Ishikawa (cell line): Measurements from ENCODE around the gene EMX1.

Experiments
- CEBPB ChIP-seq: IDR thresholded peaks from 2 replicates; pipeline ENCODE4 v1.6.1; 2012
- CREB1 ChIP-seq: IDR thresholded peaks from 2 replicates; pipeline ENCODE4 v1.6.1; 2012; ENCODE audit warnings: low read depth
- EGR1 ChIP-seq: IDR thresholded peaks from 2 replicates; pipeline ENCODE4 v1.6.1; 2012
- EP300 ChIP-seq: IDR thresholded peaks from 2 replicates; pipeline ENCODE4 v1.6.1; 2012; ENCODE audit warnings: borderline replicate concordance
- FOXM1 ChIP-seq: IDR thresholded peaks from 2 replicates; pipeline ENCODE4 v1.6.1; 2012; ENCODE audit warnings: low read depth, borderline replicate concordance
- NFIC ChIP-seq: IDR thresholded peaks from 2 replicates; pipeline ENCODE4 v1.6.1; 2012
- RAD21 ChIP-seq: IDR thresholded peaks from 2 replicates; pipeline ENCODE4 v1.6.1; 2012; ENCODE audit warnings: low read depth
- TAF1 ChIP-seq: IDR thresholded peaks from 2 replicates; pipeline ENCODE4 v1.6.1; 2012; ENCODE audit warnings: low read depth, mild to moderate bottlenecking
- TCF12 ChIP-seq: IDR thresholded peaks from 2 replicates; pipeline ENCODE4 v1.6.1; 2012; ENCODE audit warnings: low read depth
- TEAD4 ChIP-seq: IDR thresholded peaks from 2 replicates; pipeline ENCODE4 v1.6.1; 2012
- YY1 ChIP-seq: IDR thresholded peaks from 2 replicates; pipeline ENCODE4 v1.6.1; 2012; ENCODE audit warnings: low read depth
- ZBTB7A ChIP-seq: IDR thresholded peaks from 2 replicates; pipeline ENCODE4 v1.6.1; 2012; ENCODE audit warnings: low read depth
- TF ChIP-seq, protein P1 (sequence below): IDR thresholded peaks from 2 replicates; pipeline ENCODE4 v1.6.1; 2012
- TF ChIP-seq, protein P2 (sequence below): IDR thresholded peaks from 2 replicates; pipeline ENCODE4 v1.6.1; 2012
- TF ChIP-seq, protein P3 (sequence below): IDR thresholded peaks from 2 replicates; pipeline ENCODE4 v1.6.1; 2012; ENCODE audit warnings: low read depth, mild to moderate bottlenecking

The EMX1 gene

DNA sequence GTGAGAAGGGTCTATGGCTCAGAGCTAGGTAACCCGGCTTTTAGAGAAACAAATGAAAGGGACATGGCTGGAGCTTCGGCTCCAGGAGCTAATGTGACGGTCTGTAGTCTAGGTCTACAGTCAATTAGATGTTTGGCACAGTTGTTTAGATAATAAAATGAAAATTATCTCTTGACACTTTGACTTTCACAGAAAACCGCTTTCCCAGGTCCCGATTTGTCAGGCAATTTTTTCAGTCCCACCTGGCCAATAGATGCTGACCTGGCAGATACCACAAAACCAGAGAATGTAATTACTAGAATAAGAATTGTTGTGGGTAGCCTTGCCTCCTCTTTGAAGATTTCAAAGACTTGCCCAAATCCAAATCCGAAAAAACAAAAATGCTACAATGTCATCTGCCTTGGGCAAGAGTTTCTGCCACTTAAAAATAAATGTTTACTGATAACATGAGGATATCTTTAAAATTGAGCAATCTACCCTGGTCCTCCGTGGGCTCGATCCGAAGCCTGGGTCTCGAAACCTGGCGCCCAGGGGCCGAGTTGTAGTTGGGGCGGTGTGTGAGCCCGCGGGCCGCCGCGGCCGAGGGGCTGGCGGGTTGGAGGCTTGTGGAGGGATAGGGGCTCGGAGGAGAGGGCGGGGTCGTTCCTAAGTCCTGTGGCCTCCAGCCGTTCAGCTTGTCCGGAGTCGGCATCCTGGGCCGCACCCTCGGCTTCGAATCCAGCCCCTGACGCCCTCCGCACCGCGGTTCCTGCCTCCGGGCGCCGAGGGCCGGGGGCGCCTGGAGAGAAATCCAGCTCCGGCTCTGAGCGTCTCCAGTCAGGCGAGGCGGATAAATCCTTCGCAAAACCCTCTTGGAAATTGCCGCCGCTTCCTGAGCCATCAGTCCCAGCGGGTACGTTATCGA lies 2.3 kb downstream of the EMX1 start:
- TF ChIP-seq CREB1 (no peak), TEAD4 (no peak), EP300 (no peak), NFIC (no peak), FOXM1 (no peak), ZBTB7A (no peak), YY1 (no peak)
- TF ChIP-seq, protein P1, sequence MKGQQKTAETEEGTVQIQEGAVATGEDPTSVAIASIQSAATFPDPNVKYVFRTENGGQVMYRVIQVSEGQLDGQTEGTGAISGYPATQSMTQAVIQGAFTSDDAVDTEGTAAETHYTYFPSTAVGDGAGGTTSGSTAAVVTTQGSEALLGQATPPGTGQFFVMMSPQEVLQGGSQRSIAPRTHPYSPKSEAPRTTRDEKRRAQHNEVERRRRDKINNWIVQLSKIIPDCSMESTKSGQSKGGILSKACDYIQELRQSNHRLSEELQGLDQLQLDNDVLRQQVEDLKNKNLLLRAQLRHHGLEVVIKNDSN = no peak
- TF ChIP-seq, protein P2, sequence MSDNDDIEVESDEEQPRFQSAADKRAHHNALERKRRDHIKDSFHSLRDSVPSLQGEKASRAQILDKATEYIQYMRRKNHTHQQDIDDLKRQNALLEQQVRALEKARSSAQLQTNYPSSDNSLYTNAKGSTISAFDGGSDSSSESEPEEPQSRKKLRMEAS = no peak

DNA sequence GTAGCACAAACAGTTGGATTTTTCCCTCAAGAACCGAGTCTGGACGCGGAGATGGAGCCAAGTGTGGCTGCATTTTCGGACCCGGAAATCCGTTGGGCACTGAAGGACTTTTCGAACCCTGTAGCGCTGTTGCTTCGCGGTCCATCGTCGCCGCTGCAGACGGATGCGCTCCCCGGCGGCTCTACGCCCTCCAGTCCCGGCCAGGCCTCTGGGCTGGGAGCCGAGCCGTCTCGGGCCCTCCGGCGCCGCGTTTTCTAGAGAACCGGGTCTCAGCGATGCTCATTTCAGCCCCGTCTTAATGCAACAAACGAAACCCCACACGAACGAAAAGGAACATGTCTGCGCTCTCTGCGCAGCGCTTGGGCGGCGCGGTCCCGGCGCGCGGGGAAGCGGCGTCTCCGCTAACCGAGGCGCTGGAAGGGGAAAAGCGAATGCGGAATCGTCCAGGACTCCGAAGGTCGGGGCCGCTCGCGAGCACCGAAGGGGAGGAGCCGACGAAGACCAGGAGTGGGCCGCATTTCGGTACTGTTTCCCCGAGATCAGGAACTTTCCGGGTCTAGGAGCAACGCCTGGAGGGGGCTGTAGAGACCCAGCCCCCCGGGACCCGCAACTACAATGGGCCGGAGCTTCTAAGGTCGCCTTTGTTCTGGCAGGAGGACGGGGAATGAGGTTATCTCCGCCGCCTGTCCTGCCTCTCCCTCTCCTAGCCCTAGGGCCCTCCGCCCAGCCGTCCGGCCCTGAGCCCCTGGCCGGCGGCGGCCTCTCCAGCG lies 3.2 kb downstream of the EMX1 start:
- no peak for TF ChIP-seq EP300
- TF ChIP-seq, protein P2 = no peak
- TF ChIP-seq CEBPB = no peak
- TF ChIP-seq, protein P3, sequence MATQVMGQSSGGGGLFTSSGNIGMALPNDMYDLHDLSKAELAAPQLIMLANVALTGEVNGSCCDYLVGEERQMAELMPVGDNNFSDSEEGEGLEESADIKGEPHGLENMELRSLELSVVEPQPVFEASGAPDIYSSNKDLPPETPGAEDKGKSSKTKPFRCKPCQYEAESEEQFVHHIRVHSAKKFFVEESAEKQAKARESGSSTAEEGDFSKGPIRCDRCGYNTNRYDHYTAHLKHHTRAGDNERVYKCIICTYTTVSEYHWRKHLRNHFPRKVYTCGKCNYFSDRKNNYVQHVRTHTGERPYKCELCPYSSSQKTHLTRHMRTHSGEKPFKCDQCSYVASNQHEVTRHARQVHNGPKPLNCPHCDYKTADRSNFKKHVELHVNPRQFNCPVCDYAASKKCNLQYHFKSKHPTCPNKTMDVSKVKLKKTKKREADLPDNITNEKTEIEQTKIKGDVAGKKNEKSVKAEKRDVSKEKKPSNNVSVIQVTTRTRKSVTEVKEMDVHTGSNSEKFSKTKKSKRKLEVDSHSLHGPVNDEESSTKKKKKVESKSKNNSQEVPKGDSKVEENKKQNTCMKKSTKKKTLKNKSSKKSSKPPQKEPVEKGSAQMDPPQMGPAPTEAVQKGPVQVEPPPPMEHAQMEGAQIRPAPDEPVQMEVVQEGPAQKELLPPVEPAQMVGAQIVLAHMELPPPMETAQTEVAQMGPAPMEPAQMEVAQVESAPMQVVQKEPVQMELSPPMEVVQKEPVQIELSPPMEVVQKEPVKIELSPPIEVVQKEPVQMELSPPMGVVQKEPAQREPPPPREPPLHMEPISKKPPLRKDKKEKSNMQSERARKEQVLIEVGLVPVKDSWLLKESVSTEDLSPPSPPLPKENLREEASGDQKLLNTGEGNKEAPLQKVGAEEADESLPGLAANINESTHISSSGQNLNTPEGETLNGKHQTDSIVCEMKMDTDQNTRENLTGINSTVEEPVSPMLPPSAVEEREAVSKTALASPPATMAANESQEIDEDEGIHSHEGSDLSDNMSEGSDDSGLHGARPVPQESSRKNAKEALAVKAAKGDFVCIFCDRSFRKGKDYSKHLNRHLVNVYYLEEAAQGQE = no peak
- no peak for TF ChIP-seq ZBTB7A
- no peak for TF ChIP-seq FOXM1
- TF ChIP-seq YY1 = no peak
- no peak for TF ChIP-seq TCF12
- TF ChIP-seq NFIC = no peak
- TF ChIP-seq, protein P1 = no peak
- no peak for TF ChIP-seq RAD21
- TF ChIP-seq CREB1 = no peak
- TF ChIP-seq EGR1 = no peak

DNA sequence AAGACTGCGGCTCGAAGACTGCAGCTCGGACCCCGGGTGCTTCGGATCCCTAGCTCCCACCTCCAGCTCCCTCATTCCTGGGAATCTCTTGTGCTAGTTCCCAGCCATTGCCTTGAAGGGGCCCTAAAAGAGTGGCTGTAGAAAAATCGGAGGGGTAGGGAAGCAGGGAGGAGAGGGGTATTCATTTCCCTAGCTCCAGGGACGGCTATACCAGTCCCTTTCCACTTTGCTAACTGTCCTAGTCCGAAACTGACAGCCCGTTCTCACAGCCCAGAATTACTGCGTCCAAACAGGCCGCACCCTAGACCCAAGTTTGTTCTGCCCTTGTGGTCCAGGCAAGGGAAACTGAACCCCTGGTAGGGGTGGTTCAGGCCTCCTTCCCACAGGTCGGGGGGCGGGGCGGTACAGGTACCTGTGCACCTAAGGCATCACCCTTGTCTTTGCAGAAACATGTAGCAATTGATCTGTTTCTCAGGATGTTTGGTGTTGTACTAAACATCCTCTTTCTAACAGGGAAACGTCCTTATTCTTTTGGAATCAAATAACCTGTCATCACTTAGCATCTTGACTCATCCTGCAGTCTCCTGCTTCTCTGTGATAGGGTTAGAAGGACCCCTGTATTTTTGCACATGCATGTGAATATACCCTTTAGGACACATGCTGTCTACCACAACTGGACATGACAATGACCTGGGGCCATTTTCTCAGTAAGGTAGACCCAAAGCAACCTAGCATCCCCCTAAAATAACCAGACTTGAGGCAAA lies 4.0 kb downstream of the EMX1 start:
- no peak for TF ChIP-seq ZBTB7A
- no peak for TF ChIP-seq RAD21
- no peak for TF ChIP-seq CREB1
- TF ChIP-seq, protein P2 = no peak
- TF ChIP-seq TEAD4 = no peak
- no peak for TF ChIP-seq EP300
- TF ChIP-seq, protein P3 = no peak
- no peak for TF ChIP-seq NFIC
- TF ChIP-seq CEBPB = no peak
- TF ChIP-seq FOXM1 = no peak
- TF ChIP-seq YY1 = no peak
- TF ChIP-seq, protein P1 = no peak
- no peak for TF ChIP-seq TAF1

DNA sequence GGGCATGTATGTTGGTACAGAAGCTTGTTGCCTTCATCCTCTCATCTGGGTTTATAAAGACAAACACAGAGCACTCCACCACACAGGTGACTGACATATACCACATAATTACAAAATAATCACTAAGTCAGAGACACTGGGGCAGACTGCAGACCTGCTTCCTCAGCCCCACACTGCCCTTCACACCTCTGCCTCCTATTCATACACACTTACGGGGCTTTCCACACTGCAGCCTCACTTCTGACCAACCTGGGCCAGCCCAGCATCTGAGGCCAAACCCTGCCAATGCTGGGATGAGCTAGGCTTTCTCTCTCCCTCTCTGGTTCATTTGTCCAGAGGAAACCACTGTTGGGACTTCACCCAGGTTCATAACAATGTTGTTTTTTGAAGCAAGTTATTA lies 4.5 kb downstream of the EMX1 start:
- TF ChIP-seq FOXM1 = no peak
- TF ChIP-seq, protein P1 = no peak
- no peak for TF ChIP-seq EP300
- no peak for TF ChIP-seq TEAD4
- no peak for TF ChIP-seq YY1
